HEK293 (cell line): ENCODE results near the gene LDB1.

ENCODE experiments used
- CTCF ChIA-PET: fragments of 350-600 bp; formaldehyde crosslinking; extraction: SDS; loops from one replicate; lab custom pipeline; 2021; ENCODE audit warnings: antibody characterized with exemption; lab: Yijun Ruan, JAX
- POLR2A ChIA-PET: fragments of 300-600 bp; formaldehyde crosslinking; extraction: SDS; loops from one replicate; lab custom pipeline; 2020; ENCODE audit warnings: antibody characterized with exemption, inconsistent platforms; lab: Yijun Ruan, JAX
- H3K27ac ChIP-seq: fragments of 200-500 bp; sonication (Bioruptor generic); 2 replicates; pipeline ENCODE4 v1.5.1; 2014; ENCODE audit warnings: low read depth, low read length, control low read depth, inconsistent platforms; ENCODE audit errors: extremely low read depth
- H3K36me3 ChIP-seq, 2 experiments: fragments of 200-500 bp in 1 of 2; sonication (Bioruptor generic) in 1 of 2; 1 replicate in 1 of 2; 2 replicates in 1 of 2; pipeline ENCODE4 v1.5.1; 2014 to 2017; ENCODE audit warnings: inconsistent platforms in 2 of 2, low read length in 2 of 2; ENCODE audit not compliant: control insufficient read depth in 2 of 2, insufficient read depth in 1 of 2
- H3K4me1 ChIP-seq: fragments of 200-500 bp; sonication (Bioruptor generic); 2 replicates; pipeline ENCODE4 v1.5.1; 2014; ENCODE audit warnings: mild to moderate bottlenecking, low read length, inconsistent platforms; ENCODE audit not compliant: control insufficient read depth, insufficient read depth
- H3K4me3 ChIP-seq: 2 replicates; pipeline ENCODE4 v1.5.1; 2011; ENCODE audit warnings: low read depth, mild to moderate bottlenecking, control low read depth, low read length, moderate library complexity
- H3K9me3 ChIP-seq: fragments of 200-500 bp; sonication (Bioruptor generic); 2 replicates; pipeline ENCODE4 v1.5.1; 2014; ENCODE audit warnings: low read depth, low read length, inconsistent platforms; ENCODE audit not compliant: control insufficient read depth, insufficient read depth
- EGR2 ChIP-seq: fragments of 450-650 bp; formaldehyde crosslinking; IDR thresholded peaks from 2 replicates; pipeline ENCODE4 v1.5.1; 2016; ENCODE audit warnings: low read depth, missing biosample characterization, missing genetic modification characterization
- KLF7 ChIP-seq: fragments of 450-650 bp; formaldehyde crosslinking; IDR thresholded peaks from 2 replicates; pipeline ENCODE4 v1.5.1; 2016; ENCODE audit warnings: missing biosample characterization, missing genetic modification characterization, borderline replicate concordance
- MZF1 ChIP-seq: fragments of 450-650 bp; formaldehyde crosslinking; IDR thresholded peaks from 2 replicates; pipeline ENCODE4 v1.5.1; 2017; ENCODE audit warnings: missing biosample characterization, missing genetic modification characterization, borderline replicate concordance
- OSR2 ChIP-seq: fragments of 450-650 bp; formaldehyde crosslinking; IDR thresholded peaks from 2 replicates; pipeline ENCODE4 v1.5.1; 2016; ENCODE audit warnings: missing biosample characterization, missing genetic modification characterization
- PRDM1 ChIP-seq: fragments of 450-650 bp; formaldehyde crosslinking; IDR thresholded peaks from 2 replicates; pipeline ENCODE4; 2016; ENCODE audit warnings: missing biosample characterization, missing genetic modification characterization
- SCRT2 ChIP-seq: fragments of 450-650 bp; formaldehyde crosslinking; IDR thresholded peaks from 2 replicates; pipeline ENCODE4 v1.5.1; 2016; ENCODE audit warnings: missing biosample characterization, missing genetic modification characterization
- ZBTB1 ChIP-seq: fragments of 450-650 bp; formaldehyde crosslinking; IDR thresholded peaks from 2 replicates; pipeline ENCODE4 v1.5.1; 2016; ENCODE audit warnings: missing biosample characterization, missing genetic modification characterization
- ZBTB17 ChIP-seq: fragments of 450-650 bp; formaldehyde crosslinking; IDR thresholded peaks from 2 replicates; pipeline ENCODE4 v1.5.1; 2016; ENCODE audit warnings: missing biosample characterization, missing genetic modification characterization
- ZFHX2 ChIP-seq: fragments of 450-650 bp; formaldehyde crosslinking; conservative IDR thresholded peaks from 2 replicates; pipeline ENCODE4 v1.5.1; 2016; ENCODE audit warnings: missing biosample characterization, missing genetic modification characterization
- ZNF121 ChIP-seq: fragments of 450-650 bp; formaldehyde crosslinking; IDR thresholded peaks from 2 replicates; pipeline ENCODE4 v1.5.1; 2016; ENCODE audit warnings: missing biosample characterization, missing genetic modification characterization
- ZNF133 ChIP-seq: fragments of 450-650 bp; formaldehyde crosslinking; IDR thresholded peaks from 2 replicates; pipeline ENCODE4 v1.5.1; 2016; ENCODE audit warnings: missing biosample characterization, missing genetic modification characterization
- ZNF274 ChIP-seq, 2 experiments: fragments of 200-500 bp in 1 of 2; fragments of 450-650 bp in 1 of 2; sonication (Bioruptor generic) in 1 of 2; formaldehyde crosslinking in 1 of 2; IDR thresholded peaks; 2 replicates each; pipeline versions ENCODE4 v1.5.1 to v1.6.1; 2014 to 2016; ENCODE audit warnings: borderline replicate concordance in 1 of 2, inconsistent platforms in 1 of 2, low read length in 1 of 2, missing biosample characterization in 1 of 2, missing genetic modification characterization in 1 of 2
- ZNF366 ChIP-seq: fragments of 450-650 bp; formaldehyde crosslinking; conservative IDR thresholded peaks from 2 replicates; pipeline ENCODE4 v1.5.1; 2016; ENCODE audit warnings: missing biosample characterization, missing genetic modification characterization
- ZNF510 ChIP-seq: fragments of 450-650 bp; formaldehyde crosslinking; IDR thresholded peaks from 2 replicates; pipeline ENCODE4 v1.5.1; 2018; ENCODE audit warnings: mild to moderate bottlenecking, missing genetic modification characterization, missing biosample characterization; ENCODE audit not compliant: insufficient replicate concordance
- ZNF513 ChIP-seq: fragments of 450-650 bp; IDR thresholded peaks from 2 replicates; pipeline ENCODE4 v1.5.1; 2018; ENCODE audit warnings: missing biosample characterization, missing genetic modification characterization
- ZNF561 ChIP-seq: fragments of 450-650 bp; IDR thresholded peaks from 2 replicates; pipeline ENCODE4 v1.5.1; 2018; ENCODE audit warnings: missing biosample characterization, missing genetic modification characterization, borderline replicate concordance
- ZNF629 ChIP-seq: fragments of 450-650 bp; formaldehyde crosslinking; IDR thresholded peaks from 2 replicates; pipeline ENCODE4 v1.5.1; 2017; ENCODE audit warnings: missing biosample characterization, missing genetic modification characterization
- ZSCAN23 ChIP-seq: fragments of 450-650 bp; formaldehyde crosslinking; IDR thresholded peaks from 2 replicates; pipeline ENCODE4 v1.5.1; 2016; ENCODE audit warnings: missing biosample characterization, missing genetic modification characterization

LDB1 gene

DNA sequence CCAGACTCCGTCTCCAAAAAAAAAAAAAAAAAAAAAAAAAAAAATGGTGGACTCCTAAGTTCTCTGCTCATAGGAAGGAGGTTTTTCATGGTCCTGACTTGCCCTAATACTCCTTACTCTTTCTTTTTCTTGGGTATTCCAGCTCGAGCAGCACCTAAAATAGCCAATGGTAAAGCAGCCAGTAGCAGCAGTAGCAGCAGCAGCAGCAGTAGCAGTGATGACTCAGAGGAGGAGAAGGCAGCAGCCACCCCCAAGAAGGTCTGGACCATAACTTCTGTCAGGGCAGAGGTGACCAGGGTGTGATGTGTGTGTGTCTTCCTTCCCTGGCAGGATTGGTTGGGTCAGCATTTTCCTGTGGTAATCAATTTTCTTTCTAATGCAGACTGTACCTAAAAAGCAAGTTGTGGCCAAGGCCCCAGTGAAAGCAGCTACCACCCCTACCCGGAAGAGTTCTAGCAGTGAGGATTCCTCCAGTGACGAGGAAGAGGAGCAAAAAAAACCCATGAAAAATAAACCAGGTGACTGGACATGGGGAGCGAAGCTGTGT, 39.0 kb upstream of the LDB1 start:
- POLR2A ChIA-PET: no interaction called here
- H3K9me3 ChIP-seq: no peaks in the 10 kb centered on the region
- no peak for TF ChIP-seq ZNF561
- peak; percentile 87 for TF ChIP-seq OSR2 (tag by site-specific recombination)
- TF ChIP-seq, all 188 proteins: peak for 1
- Histone ChIP-seq H3K4me3 (no peak overlapping the region), H3K4me1 (no peaks in the 10 kb centered on the region; the same call in 1 of the 2 replicates), H3K27ac (no peak overlapping the region), H3K36me3 (peaks cover 83 to 99% of the 10 kb centered on the region in 2 experiments)
- CTCF ChIA-PET: interaction anchor here (1.1 to 1.7 kb wide), 3 partner anchors 11 to 193 kb away, joined by 3 to 5 read pairs (median 4); no protein-coding TSS in a partner anchor

DNA sequence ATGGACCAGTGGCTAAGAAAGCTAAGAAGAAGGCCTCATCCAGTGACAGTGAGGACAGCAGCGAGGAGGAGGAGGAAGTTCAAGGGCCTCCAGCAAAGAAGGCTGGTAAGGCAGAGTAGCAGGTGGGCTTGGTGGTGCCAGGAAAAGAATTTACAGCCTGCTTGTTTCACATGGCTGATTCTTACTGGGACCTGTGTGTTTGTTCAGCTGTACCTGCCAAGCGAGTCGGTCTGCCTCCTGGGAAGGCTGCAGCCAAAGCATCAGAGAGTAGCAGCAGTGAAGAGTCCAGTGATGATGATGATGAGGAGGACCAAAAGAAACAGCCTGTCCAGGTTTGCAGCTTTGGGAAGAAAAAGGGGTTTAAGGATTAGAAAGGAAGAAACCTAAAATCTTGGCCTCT, 37.1 kb upstream of the LDB1 start:
- TF ChIP-seq ZNF629 (tag by site-specific recombination) (no peak), ZBTB1 (tag by site-specific recombination) (no peak), ZNF366 (no peak), KLF7 (tag by site-specific recombination) (no peak), ZNF513 (tag by site-specific recombination) (peak; percentile 45; the same call in 1 of the 2 replicates), ZNF133 (tag by site-specific recombination) (no peak), ZSCAN23 (tag by site-specific recombination) (no peak)
- H3K27ac ChIP-seq: no peak overlapping the region
- H3K9me3 ChIP-seq: no peaks in the 10 kb centered on the region
- H3K4me3 ChIP-seq: no peak overlapping the region
- H3K4me1 ChIP-seq: no peaks in the 10 kb centered on the region; the same call in 1 of the 2 replicates
- POLR2A ChIA-PET: interaction anchor here (0.7 kb wide), 1 partner anchor 317 kb away, joined by 3 read pairs; no protein-coding TSS in a partner anchor
- peaks cover 71 to 82% of the 10 kb centered on the region in 2 experiments for H3K36me3 ChIP-seq
- CTCF ChIA-PET: interaction anchor here (0.7 to 1.2 kb wide), 4 partner anchors 25 to 85 kb away, joined by 3 to 5 read pairs (median 3); partner anchors contain the start of gene PPRC1

DNA sequence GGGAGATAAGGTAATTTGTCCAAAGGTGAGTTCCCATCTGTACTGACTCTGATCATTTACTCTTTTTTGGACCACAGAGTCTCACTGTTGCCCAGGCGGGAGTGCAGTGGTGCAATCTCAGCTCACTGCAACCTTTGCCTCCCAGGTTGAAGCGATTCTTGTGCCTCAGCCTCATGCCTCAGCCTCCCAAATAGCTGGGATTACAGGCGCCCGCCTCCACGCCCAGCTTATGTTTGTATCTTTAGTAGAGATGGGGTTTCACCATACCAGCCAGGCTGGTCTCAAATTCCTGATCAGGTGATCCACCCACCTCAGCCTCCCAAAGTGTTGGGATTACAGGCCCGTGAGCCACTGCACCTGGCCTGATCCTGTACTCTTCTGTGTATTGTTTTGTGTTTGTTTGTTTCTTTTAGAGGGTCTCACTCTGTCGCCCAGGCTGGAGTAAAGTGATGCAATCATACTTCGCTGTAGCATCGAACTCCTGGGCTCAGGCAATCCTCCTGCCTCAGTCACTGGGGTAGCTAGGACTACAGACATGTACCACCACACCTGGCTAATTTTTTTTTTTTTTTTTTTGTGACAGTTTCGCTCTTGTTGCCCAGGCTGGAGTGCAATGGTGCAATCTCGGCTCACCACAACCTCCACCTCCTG, 34.4 kb upstream of the LDB1 start:
- POLR2A ChIA-PET: no interaction called here
- H3K4me1 ChIP-seq: peaks cover 2% of the 10 kb centered on the region; the same call in 1 of the 2 replicates
- no peak overlapping the region for H3K27ac ChIP-seq
- CTCF ChIA-PET: interaction anchor here (1.8 to 5.0 kb wide), 2 partner anchors 15 to 23 kb away, joined by 10 to 31 read pairs; no protein-coding TSS in a partner anchor
- H3K9me3 ChIP-seq: no peaks in the 10 kb centered on the region
- H3K36me3 ChIP-seq: peaks cover 57 to 64% of the 10 kb centered on the region in 2 experiments
- no peak for TF ChIP-seq SCRT2 (tag by site-specific recombination)
- TF ChIP-seq ZFHX2 (tag by site-specific recombination): peak; percentile 26; the same call in 1 of the 2 replicates
- no peak for TF ChIP-seq ZNF510 (tag by site-specific recombination)
- TF ChIP-seq EGR2 (tag by site-specific recombination): 0 out of 2 replicates have a peak, but pooled peaks have one; percentile 40
- TF ChIP-seq ZNF121: no peak; the same call in 1 of the 2 replicates
- TF ChIP-seq, all 188 proteins: peak for 2
- H3K4me3 ChIP-seq: no peak overlapping the region

GRCh38 chr10:102153093-102153620, 33.0 kb upstream of the LDB1 start:
- POLR2A ChIA-PET: interaction anchor here (0.6 to 1.0 kb wide), 2 partner anchors 16 to 334 kb away, joined by 3 to 4 read pairs; no protein-coding TSS in a partner anchor
- CTCF ChIA-PET: interaction anchor here (0.9 to 5.0 kb wide), 3 partner anchors 16 to 79 kb away, joined by 3 to 31 read pairs (median 6); no protein-coding TSS in a partner anchor
- no peaks in the 10 kb centered on the region for H3K9me3 ChIP-seq
- peaks cover 51 to 63% of the 10 kb centered on the region in 2 experiments for H3K36me3 ChIP-seq
- H3K27ac ChIP-seq: 0 out of 2 replicates have a peak overlapping the region, but pooled peaks have one; percentile 8
- peak overlapping the region; percentile 74 for H3K4me3 ChIP-seq
- no peak for TF ChIP-seq ZNF274 (IDR thresholded peaks at IDR 0.05; ENCODE audit: low read length)
- no peak for TF ChIP-seq ZNF274 (tag by site-specific recombination; IDR thresholded peaks at IDR 0.05; ENCODE audit: borderline replicate concordance)
- 0 out of 2 replicates have a peak, but pooled peaks have one; percentile 9 for TF ChIP-seq ZBTB17 (tag by site-specific recombination)
- TF ChIP-seq PRDM1 (tag by site-specific recombination): peak; percentile 74; the same call in 1 of the 2 replicates
- TF ChIP-seq MZF1: no peak
- peaks cover 2% of the 10 kb centered on the region; the same call in 1 of the 2 replicates for H3K4me1 ChIP-seq
